ENCODE measurements around the gene GMPPA.

DNA sequence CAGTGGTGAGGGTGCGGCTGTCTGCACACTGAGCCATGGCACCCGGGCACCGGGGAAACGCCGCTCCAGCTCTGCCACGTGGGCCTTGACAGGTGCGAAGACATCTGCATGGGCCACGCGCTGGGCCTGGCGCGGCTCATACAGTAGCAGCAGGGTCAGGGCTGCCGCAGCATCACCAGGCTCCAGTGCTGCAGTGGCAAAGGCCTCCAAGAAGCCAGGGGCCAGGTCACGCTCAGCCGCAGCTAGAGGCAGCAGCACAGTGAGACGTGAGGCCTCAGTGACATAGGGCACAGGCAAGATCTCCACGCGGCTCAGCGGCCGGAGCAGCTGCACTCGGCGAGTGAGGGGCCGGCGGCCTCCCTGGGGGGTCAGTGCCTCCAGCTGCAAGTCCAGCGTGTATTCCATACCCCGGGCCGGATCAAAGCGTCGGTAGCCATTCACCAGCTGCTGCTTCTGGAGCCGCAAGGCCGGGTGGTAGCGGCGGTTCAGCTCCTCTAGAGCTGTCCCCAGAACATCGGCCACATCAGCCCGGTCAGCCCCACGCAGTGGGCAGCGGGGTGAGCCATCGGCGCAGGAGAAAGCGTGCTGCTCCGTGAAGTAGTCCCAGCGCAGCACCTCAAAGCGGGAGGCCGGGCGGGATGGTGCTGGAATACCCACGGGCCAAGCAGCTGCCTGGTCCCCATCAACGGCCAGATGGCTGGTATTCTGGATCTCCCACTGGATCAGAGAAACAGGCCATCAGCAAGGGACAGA, 41.4 kb downstream of the GMPPA start:
- TF ChIP-seq POLR2A (IDR thresholded peaks at IDR 0.05) = no peak
- TF ChIP-seq, protein P1, sequence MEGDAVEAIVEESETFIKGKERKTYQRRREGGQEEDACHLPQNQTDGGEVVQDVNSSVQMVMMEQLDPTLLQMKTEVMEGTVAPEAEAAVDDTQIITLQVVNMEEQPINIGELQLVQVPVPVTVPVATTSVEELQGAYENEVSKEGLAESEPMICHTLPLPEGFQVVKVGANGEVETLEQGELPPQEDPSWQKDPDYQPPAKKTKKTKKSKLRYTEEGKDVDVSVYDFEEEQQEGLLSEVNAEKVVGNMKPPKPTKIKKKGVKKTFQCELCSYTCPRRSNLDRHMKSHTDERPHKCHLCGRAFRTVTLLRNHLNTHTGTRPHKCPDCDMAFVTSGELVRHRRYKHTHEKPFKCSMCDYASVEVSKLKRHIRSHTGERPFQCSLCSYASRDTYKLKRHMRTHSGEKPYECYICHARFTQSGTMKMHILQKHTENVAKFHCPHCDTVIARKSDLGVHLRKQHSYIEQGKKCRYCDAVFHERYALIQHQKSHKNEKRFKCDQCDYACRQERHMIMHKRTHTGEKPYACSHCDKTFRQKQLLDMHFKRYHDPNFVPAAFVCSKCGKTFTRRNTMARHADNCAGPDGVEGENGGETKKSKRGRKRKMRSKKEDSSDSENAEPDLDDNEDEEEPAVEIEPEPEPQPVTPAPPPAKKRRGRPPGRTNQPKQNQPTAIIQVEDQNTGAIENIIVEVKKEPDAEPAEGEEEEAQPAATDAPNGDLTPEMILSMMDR (IDR thresholded peaks at IDR 0.05) = no peak

Measured in thyroid gland (tissue), 4 donors.